Colonic mucosa (tissue), 4 donors: ENCODE results near the gene SLC8A1. TPM values are rescaled to one million over a fixed set of nuclear protein-coding genes. Genes with fewer than 3 reads are reported as not detected.
"Not testable (repeated sequence)": the region's sequence is repeated elsewhere in the genome, so short reads cannot be mapped to it uniquely, and the experiment has no call there.

Experiments
- DNase-seq: peaks from one replicate; pipeline ENCODE4 v3.0.0-alpha.2; 2020
- H3K27ac ChIP-seq: fragments of 200-600 bp; one replicate; pipeline ENCODE4 v1.8.0; 2021
- H3K27me3 ChIP-seq: fragments of 200-600 bp; one replicate; pipeline ENCODE4 v1.8.0; 2021
- H3K36me3 ChIP-seq: fragments of 200-600 bp; one replicate; pipeline ENCODE4 v1.8.0; 2021
- H3K4me1 ChIP-seq: fragments of 200-600 bp; one replicate; pipeline ENCODE4 v1.8.0; 2021; ENCODE audit warnings: mild to moderate bottlenecking
- H3K4me3 ChIP-seq: fragments of 200-600 bp; one replicate; pipeline ENCODE4 v1.8.0; 2021
- H3K9ac ChIP-seq, 2 donors: one replicate each; pipeline ENCODE4 v1.7.0; 2013; ENCODE audit warnings: control low read depth in 2 of 2, low read depth in 2 of 2, low read length in 2 of 2
- H3K9me3 ChIP-seq: fragments of 200-600 bp; one replicate; pipeline ENCODE4 v1.8.0; 2021
- intact Hi-C: fragments of 100-400 bp; cut with DNase I; formaldehyde crosslinking; loops from one replicate; pipeline ENCODE4 v1.14.1; 2022
- total RNA-seq, 2 donors: library from RNA; stranded (reverse); fragmentation: NEBNext Ultra II Directional in 1 of 2; extraction: Animal tissue kit (Norgen Biotek cat#: 25700) in 1 of 2; gene quantifications; one replicate each; pipeline ENCODE4 v1.2.1, GENCODE V29; 2021
- TF ChIP-seq, protein P1 (sequence below): fragments of 200-600 bp; IDR thresholded peaks from one replicate; pipeline ENCODE4 v1.8.0; 2022; ENCODE audit warnings: antibody characterized with exemption, mild to moderate bottlenecking
- donor health status: healthy.
- donor health status: DM: no; HTN: no; CAD: no.
- donor health status: DM: no; HTN: no; CAD: no.

SLC8A1 gene
- total RNA-seq, 2 donors from 2014 or later, result 4.1 to 25.5 TPM

DNA sequence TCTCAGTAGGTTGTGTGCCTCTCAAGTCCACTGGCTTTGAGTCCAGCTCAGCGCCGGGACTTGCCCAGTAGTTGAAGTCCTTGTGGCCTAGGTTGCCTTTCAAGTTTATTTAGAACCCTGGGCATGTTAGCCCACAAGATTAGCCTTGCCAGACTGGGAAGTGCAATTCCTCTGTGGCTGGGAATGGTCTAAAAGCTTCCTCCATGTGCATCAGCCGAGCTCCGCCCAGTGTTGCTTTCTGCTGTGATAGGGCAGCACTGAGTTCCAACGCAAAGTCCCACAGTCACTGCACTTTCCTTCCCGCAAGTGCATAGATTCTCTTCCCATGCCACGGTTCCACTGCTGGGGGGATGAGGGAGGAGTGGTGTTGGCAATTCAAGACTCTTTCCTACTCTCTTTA is 364.0 kb downstream of the SLC8A1 start:
- Histone ChIP-seq H3K36me3 (no peaks in the 10 kb centered on the region), H3K9me3 (no peaks in the 10 kb centered on the region), H3K4me1 (no peaks in the 10 kb centered on the region), H3K27me3 (no peaks in the 10 kb centered on the region), H3K9ac (no peak overlapping the region), H3K4me3 (no peak overlapping the region), H3K27ac (no peak overlapping the region)
- intact Hi-C loops, result no loop called here
- DNase-seq, result no peak
- TF ChIP-seq, protein P1, sequence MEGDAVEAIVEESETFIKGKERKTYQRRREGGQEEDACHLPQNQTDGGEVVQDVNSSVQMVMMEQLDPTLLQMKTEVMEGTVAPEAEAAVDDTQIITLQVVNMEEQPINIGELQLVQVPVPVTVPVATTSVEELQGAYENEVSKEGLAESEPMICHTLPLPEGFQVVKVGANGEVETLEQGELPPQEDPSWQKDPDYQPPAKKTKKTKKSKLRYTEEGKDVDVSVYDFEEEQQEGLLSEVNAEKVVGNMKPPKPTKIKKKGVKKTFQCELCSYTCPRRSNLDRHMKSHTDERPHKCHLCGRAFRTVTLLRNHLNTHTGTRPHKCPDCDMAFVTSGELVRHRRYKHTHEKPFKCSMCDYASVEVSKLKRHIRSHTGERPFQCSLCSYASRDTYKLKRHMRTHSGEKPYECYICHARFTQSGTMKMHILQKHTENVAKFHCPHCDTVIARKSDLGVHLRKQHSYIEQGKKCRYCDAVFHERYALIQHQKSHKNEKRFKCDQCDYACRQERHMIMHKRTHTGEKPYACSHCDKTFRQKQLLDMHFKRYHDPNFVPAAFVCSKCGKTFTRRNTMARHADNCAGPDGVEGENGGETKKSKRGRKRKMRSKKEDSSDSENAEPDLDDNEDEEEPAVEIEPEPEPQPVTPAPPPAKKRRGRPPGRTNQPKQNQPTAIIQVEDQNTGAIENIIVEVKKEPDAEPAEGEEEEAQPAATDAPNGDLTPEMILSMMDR, result no peak

DNA sequence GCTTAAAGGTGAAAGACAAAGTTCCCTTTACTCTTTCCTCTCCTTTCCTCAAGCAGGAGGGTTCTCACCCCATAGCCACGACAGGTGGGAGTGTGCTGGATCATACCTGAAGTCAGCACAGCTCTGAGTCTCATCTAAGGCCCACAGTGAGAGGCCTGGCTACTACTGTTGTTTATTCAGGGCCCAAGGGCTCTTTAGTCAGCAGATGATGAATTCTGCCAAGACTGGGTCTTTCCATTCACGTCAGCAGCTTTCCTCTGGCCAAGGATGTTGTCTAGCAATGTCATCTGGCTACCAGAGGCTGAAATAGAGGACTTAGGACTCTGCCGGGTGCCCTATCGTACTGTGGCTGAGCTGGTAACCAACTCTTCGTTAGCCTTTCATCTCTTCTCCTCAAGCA is 364.5 kb downstream of the SLC8A1 start:
- Histone ChIP-seq H3K36me3 (no peaks in the 10 kb centered on the region), H3K9me3 (no peaks in the 10 kb centered on the region), H3K9ac (no peak overlapping the region), H3K27ac (no peak overlapping the region), H3K4me1 (no peaks in the 10 kb centered on the region), H3K4me3 (no peak overlapping the region), H3K27me3 (no peaks in the 10 kb centered on the region)
- intact Hi-C loops, result no loop called here
- TF ChIP-seq, protein P1, result no peak
- DNase-seq, result no peak

DNA sequence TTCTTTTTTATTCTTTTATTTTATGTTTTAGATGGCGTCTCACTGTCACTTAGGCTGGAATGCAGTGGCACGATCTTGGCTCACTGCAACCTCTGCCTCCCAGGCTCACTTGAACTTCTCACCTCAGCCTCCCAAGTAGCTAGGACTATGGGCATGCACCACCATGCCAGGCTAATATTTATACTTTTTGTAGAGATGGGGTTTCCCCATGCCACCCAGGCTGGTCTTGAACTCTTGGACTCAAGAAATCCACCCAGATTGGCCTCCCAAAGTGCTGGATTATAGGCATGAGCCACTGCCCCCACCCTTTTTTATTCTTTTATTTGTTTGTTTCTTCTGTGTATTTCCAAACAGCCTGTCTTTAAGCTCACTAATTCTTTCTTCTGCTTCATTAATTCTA is 366.1 kb downstream of the SLC8A1 start:
- no peaks in the 10 kb centered on the region for H3K27me3 ChIP-seq
- H3K9me3 ChIP-seq, result no peaks in the 10 kb centered on the region
- H3K27ac ChIP-seq, result no peak overlapping the region
- no peaks in the 10 kb centered on the region for H3K4me1 ChIP-seq
- TF ChIP-seq, protein P1, result no peak
- DNase-seq, result no peak
- no peaks in the 10 kb centered on the region for H3K36me3 ChIP-seq
- no peak overlapping the region for H3K9ac ChIP-seq
- intact Hi-C loops, result no loop called here
- H3K4me3 ChIP-seq, result no peak overlapping the region

DNA sequence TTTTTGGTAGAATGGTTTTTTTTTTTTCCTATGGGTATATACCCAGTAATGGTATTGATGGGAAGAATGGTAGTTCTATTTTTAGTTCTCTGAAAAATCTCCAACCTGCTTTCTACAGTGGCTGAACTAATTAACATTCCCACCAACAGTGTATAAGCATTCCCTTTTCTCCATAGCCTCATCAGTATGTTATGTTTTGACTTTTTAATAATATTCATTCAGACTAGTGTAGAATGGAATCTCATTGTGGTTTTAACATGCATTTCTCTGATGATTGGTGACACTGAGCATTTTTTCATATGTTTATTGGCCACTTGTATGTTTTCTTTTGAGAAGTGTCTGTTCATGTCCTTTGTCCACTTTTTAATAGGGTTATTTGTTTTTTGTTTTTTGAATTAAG is 378.6 kb downstream of the SLC8A1 start:
- H3K27ac ChIP-seq, H3K36me3 ChIP-seq, H3K9me3 ChIP-seq, intact Hi-C loops, H3K4me3 ChIP-seq, H3K4me1 ChIP-seq, H3K9ac ChIP-seq, H3K27me3 ChIP-seq, DNase-seq: not testable (repeated sequence)

DNA sequence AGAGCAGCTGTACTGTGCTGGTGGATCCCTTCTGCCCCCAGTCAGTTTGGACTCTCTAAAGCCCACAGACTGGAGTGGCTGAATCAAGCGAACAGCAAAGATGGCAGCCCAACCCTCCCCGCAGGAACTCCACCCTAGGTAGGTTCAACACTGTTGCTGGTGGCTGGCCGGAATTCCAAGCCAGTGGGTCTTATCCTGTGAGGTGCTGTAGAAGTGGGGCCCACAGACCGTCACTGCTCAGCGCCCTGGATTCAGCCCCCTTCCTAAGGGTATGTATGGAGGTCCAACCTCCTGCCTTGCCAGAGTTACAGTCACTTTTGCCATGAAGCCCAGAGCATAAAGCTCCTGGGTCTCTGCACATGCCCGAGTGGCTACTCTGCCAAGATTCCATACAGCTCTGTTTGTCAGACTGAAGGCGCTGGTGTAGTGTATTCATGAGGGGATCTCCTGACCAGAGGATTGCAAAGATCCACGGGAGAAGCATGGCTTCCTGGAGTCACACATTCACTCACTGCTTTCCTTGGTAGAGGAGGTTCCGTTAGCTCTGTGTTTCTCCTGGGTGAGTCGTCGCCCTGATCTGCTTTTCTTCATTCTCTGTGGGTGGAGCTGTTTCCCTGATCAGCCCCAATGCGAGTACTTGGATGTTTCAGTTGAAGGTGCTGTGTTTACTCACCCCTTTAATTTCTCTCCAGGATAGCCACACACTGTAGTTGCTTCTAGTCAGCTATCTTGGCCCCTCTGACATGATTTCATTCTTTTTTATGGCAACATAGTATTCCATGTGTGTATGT is 379.3 kb downstream of the SLC8A1 start:
- Histone ChIP-seq H3K4me3 (no peak overlapping the region), H3K36me3 (no peaks in the 10 kb centered on the region), H3K27me3 (no peaks in the 10 kb centered on the region), H3K9me3 (no peaks in the 10 kb centered on the region), H3K27ac (no peak overlapping the region), H3K4me1 (no peaks in the 10 kb centered on the region), H3K9ac (no peak overlapping the region)
- intact Hi-C loops, result no loop called here
- TF ChIP-seq, protein P1, result no peak
- no peak for DNase-seq

DNA sequence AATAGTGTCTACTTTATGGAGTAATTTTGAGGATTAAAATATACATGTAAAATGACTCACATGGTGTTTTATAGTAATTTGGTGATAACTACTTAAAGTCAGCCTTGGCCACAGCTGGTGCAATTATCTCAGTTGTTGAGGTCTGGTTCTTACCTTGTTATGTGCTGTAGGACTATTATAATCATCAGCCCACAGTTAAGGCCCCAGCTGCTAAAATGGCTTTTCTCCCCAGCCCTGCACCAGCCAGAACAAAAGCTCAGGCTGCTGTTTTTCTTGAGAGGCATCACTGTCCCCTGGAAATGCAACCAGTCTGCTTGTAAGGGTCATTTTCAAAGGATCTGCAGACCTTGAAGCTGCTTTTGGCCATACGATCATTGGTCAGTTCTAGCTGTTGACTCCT is 389.5 kb downstream of the SLC8A1 start:
- no peaks in the 10 kb centered on the region for H3K36me3 ChIP-seq
- H3K9ac ChIP-seq, result no peak overlapping the region
- TF ChIP-seq, protein P1, result no peak
- DNase-seq, result no peak
- no peaks in the 10 kb centered on the region for H3K4me1 ChIP-seq
- intact Hi-C loops, result no loop called here
- no peaks in the 10 kb centered on the region for H3K9me3 ChIP-seq
- no peak overlapping the region for H3K4me3 ChIP-seq
- H3K27me3 ChIP-seq, result no peaks in the 10 kb centered on the region
- no peak overlapping the region for H3K27ac ChIP-seq
